ENCODE data around the gene SPATA17. TPM values are rescaled to one million over a fixed set of nuclear protein-coding genes. Genes with fewer than 3 reads are reported as not detected.
A peak's percentile ranks its signal among the peaks of the same experiment; 100 is the strongest.
"Not testable (repeated sequence)": the region's sequence is repeated elsewhere in the genome, so short reads cannot be mapped to it uniquely, and the experiment has no call there.

Gene SPATA17
- polyA plus RNA-seq (ENCODE audit: insufficient read length in 4 of 4), result 10 to 100 TPM in 3 of 4 donors, 1 to 10 TPM in 1; 1.7 to 16.3 (median 14.4) TPM

- DNase-seq (ENCODE audit: low read depth in 4 of 4, low spot score in 3 of 4), result peak; percentile 87 to 89 (median 88)
Measured at GRCh38 chr1:217630711-217631591, at the start of gene SPATA17, which contains the start of gene GPATCH2. Gene SPATA17 (plus strand): TSS chr1:217631344. CDS start chr1:217631379, 35 bp downstream. Gene GPATCH2 (minus strand): TSS chr1:217631090. CDS start chr1:217630971, 119 bp downstream.

GRCh38 chr1:217584286-217584811 lies 46.8 kb upstream of the SPATA17 start:
- not testable (repeated sequence) for DNase-seq (ENCODE audit: low read depth in 4 of 4, low spot score in 3 of 4)

GRCh38 chr1:217585577-217585976 lies 45.6 kb upstream of the SPATA17 start:
- no peak for DNase-seq (ENCODE audit: low read depth in 4 of 4, low spot score in 3 of 4)

- no peak for DNase-seq (ENCODE audit: low read depth in 4 of 4, low spot score in 3 of 4)
Measured at GRCh38 chr1:217586586-217586985, 44.6 kb upstream of the SPATA17 start.

- DNase-seq (ENCODE audit: low read depth in 4 of 4, low spot score in 3 of 4), result no peak
Measured at GRCh38 chr1:217590598-217590997, 40.5 kb upstream of the SPATA17 start.

GRCh38 chr1:217599154-217599553 lies 32.0 kb upstream of the SPATA17 start:
- DNase-seq (ENCODE audit: low read depth in 4 of 4, low spot score in 3 of 4), result no peak

- no peak for DNase-seq (ENCODE audit: low read depth in 4 of 4, low spot score in 3 of 4)
Measured at GRCh38 chr1:217602380-217602779, 28.8 kb upstream of the SPATA17 start.

GRCh38 chr1:217605390-217605789 lies 25.8 kb upstream of the SPATA17 start:
- no peak for DNase-seq (ENCODE audit: low read depth in 4 of 4, low spot score in 3 of 4)

GRCh38 chr1:217614200-217614712 lies 16.9 kb upstream of the SPATA17 start:
- DNase-seq (ENCODE audit: low read depth in 4 of 4, low spot score in 3 of 4), result no peak

- no peak for DNase-seq (ENCODE audit: low read depth in 4 of 4, low spot score in 3 of 4)
Measured at GRCh38 chr1:217617126-217617525, 14.0 kb upstream of the SPATA17 start.

- no peak for DNase-seq (ENCODE audit: low read depth in 4 of 4, low spot score in 3 of 4)
Measured at GRCh38 chr1:217620814-217621213, 10.3 kb upstream of the SPATA17 start.

- DNase-seq (ENCODE audit: low read depth in 4 of 4, low spot score in 3 of 4), result no peak
Measured at GRCh38 chr1:217622042-217622441, 9.1 kb upstream of the SPATA17 start.

GRCh38 chr1:217626321-217626720 lies 4.8 kb upstream of the SPATA17 start:
- no peak for DNase-seq (ENCODE audit: low read depth in 4 of 4, low spot score in 3 of 4)

GRCh38 chr1:217627431-217627830 lies 3.7 kb upstream of the SPATA17 start:
- no peak for DNase-seq (ENCODE audit: low read depth in 4 of 4, low spot score in 3 of 4)

GRCh38 chr1:217642455-217642854 lies 11.3 kb downstream of the SPATA17 start:
- DNase-seq (ENCODE audit: low read depth in 4 of 4, low spot score in 3 of 4), result no peak

GRCh38 chr1:217647791-217648190 lies 16.6 kb downstream of the SPATA17 start:
- no peak for DNase-seq (ENCODE audit: low read depth in 4 of 4, low spot score in 3 of 4)

- DNase-seq (ENCODE audit: low read depth in 4 of 4, low spot score in 3 of 4), result no peak
Measured at GRCh38 chr1:217650674-217651073, 19.5 kb downstream of the SPATA17 start.

GRCh38 chr1:217660353-217661062 lies 29.4 kb downstream of the SPATA17 start:
- DNase-seq (ENCODE audit: low read depth in 4 of 4, low spot score in 3 of 4), result no peak

- DNase-seq (ENCODE audit: low read depth in 4 of 4, low spot score in 3 of 4), result no peak
Measured at GRCh38 chr1:217661407-217661806, 30.3 kb downstream of the SPATA17 start.

GRCh38 chr1:217668351-217668940 lies 37.3 kb downstream of the SPATA17 start:
- DNase-seq (ENCODE audit: low read depth in 4 of 4, low spot score in 3 of 4), result no peak

GRCh38 chr1:217673387-217673786 lies 42.2 kb downstream of the SPATA17 start:
- DNase-seq (ENCODE audit: low read depth in 4 of 4, low spot score in 3 of 4), result no peak
